Activated T-cell treated with anti-CD3 and anti-CD28 coated beads for 24 hours (primary cell): ENCODE measurements around the gene TMOD1.
"Not testable (repeated sequence)": the region's sequence is repeated elsewhere in the genome, so short reads cannot be mapped to it uniquely, and the experiment has no call there.

Experiments used
- DNase-seq: peaks from one replicate; pipeline ENCODE4 v3.0.0-alpha.2; 2020; ENCODE audit warnings: low read depth

The TMOD1 gene

DNA sequence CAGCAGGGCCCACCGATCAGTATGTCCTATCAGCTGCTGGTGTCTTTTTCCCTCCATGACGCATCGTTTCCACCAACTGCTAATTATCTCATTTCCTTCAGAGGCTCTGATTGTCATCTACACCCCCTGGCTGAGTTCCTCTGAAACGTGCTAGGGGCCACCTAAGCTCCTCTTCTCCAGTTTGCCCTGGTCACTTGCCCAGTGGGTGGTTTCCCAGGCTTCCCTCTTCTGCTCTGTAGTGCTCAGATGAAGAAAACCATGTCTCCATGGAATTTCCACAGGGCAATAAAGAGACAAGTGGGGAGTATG lies 66.4 kb downstream of the TMOD1 start:
- DNase-seq: no peak

- DNase-seq: no peak
Measured at GRCh38 chr9:97568461-97569275, 67.2 kb downstream of the TMOD1 start.

DNA sequence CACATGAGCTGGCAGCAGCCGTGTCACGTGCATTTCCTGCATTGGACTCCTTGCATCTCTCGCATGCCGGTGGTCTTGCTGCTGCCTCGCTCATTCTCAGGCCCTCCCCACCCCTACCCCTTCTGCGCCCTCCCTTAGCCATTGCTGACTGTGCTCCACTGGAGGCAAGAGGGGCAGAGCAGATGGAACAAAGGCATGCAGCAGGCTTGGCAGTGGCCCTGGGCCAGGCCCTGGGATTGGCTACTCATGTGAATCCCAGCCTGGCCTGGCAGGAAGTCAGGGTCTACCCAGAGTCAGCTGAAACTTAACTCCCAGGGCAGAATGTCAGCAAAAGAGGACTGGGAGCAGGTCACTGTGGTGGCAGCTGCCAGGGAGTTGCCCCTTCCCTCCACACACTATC lies 69.4 kb downstream of the TMOD1 start:
- DNase-seq: no peak

- DNase-seq: no peak
Measured at GRCh38 chr9:97571664-97572063, 70.2 kb downstream of the TMOD1 start.

DNA sequence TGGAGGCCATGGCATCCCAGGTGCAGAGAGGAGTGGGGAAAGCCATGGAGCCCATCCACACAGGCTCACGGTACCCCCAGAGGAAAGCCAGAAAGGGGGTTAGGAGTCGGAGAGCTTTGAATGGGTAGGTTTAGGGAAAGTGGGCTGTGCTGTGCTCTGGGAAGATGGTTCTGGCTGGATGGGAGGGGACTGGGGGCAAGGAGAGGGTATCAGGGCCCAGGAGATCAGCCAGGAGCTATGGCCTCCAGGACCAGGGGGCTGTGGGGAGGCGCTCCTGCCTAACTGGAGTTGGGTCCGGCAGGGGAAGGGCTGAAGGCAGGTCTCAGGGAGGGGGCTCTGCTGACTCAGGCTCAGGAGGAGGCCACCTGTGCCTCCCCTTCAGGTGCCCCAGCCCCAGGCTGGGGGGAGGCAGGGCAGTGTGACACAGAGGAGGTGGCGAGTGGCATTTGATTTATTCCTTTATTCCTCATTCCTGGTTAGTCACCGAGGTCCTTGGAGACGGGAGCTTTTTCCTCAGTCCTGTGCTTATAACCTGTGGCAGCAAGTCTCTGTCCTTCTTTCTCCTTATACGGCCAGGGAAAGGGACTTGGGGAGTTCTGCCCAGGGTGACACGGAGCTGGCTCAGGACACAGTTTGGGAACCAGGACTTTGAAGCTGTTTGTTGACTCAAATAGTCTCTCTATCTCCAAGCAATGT lies 70.9 kb downstream of the TMOD1 start:
- no peak for DNase-seq

- DNase-seq: no peak
Measured at GRCh38 chr9:97572892-97573365, 71.5 kb downstream of the TMOD1 start.

- no peak for DNase-seq
Measured at GRCh38 chr9:97573482-97574073, 72.1 kb downstream of the TMOD1 start.

- not testable (repeated sequence) for DNase-seq
Measured at GRCh38 chr9:97574101-97574571, 72.7 kb downstream of the TMOD1 start.

DNA sequence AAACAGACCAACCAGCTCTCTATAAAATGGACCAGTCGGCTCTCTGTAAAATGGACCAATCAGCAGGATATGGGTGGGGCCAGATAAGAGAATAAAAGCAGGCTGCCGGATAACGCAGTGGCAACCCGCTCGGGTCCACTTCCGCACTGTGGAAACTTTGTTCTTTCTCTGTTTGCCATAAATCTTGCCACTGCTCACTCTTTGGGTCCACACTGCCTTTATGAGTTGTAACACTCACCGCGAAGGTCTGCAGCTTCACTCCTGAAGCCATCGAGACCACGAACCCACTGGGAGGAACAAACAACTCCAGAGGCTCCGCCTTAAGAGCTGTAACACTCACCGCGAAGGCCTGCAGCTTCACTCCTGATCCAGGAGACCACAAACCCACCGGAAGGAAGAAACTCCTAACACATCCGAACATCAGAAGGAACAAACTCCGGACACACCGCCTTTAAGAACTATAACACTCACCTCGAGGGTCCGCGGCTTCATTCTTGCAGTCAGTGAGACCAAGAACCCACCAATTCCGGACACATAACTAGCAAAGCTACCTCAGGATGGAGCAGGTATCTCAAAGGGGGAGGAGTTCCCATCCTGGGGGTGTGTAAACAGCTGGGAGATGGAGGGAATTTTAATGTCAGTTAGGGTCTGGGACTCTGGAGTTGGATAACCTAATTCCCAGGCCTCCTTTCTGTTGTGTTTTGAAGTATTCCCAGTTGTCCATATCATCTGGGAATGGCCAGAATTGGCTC lies 73.6 kb downstream of the TMOD1 start:
- DNase-seq: peak; percentile 11

- no peak for DNase-seq
Measured at GRCh38 chr9:97575673-97576200, 74.3 kb downstream of the TMOD1 start.

- DNase-seq: no peak
Measured at GRCh38 chr9:97577051-97577450, 75.6 kb downstream of the TMOD1 start.

- no peak for DNase-seq
Measured at GRCh38 chr9:97578846-97579245, 77.4 kb downstream of the TMOD1 start.

GRCh38 chr9:97579914-97580313 lies 78.4 kb downstream of the TMOD1 start:
- DNase-seq: no peak

DNA sequence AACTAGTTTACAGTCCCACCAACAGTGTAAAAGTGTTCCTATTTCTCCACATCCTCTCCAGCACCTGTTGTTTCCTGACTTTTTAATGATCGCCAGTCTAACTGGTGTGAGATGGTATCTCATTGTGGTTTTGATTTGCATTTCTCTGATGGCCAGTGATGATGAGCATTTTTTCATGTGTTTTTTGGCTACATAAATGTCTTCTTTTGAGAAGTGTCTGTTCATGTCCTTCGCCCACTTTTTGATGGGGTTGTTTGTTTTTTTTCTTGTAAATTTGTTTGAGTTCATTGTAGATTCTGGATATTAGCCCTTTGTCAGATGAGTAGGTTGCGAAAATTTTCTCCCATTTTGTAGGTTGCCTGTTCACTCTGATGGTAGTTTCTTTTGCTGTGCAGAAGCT lies 80.1 kb downstream of the TMOD1 start:
- DNase-seq: not testable (repeated sequence)

DNA sequence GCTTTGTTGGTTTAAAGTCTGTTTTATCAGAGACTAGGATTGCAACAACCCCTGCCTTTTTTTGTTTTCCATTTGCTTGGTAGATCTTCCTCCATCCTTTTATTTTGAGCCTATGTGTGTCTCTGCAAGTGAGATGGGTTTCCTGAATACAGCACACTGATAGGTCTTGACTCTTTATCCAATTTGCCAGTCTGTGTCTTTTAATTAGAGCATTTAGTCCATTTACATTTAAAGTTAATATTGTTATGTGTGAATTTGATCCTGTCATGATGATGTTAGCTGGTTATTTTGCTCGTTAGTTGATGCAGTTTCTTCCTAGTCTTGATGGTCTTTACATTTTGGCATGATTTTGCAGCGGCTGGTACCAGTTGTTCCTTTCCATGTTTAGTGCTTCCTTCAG lies 83.3 kb downstream of the TMOD1 start:
- not testable (repeated sequence) for DNase-seq

- DNase-seq: not testable (repeated sequence)
Measured at GRCh38 chr9:97586909-97587308, 85.4 kb downstream of the TMOD1 start.

DNA sequence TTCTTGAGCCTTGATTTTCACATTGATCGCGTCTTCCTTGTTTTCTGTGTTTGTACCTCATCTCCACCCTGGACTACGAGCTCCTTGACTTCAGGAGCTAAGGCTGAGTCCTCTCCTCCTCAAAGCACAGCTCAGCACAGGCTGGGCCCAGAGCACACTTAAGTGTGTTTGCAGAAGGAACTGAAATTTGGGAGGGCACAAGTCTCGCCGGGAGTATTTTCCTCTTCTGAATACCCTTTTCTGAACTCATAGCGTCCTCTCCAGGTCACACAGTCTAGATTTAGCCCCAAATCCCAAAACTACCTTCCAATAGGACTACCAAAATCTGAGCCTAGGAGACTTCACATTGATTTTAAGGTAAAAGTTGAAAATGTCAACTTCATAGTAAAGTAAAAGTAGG lies 90.1 kb downstream of the TMOD1 start:
- no peak for DNase-seq

DNA sequence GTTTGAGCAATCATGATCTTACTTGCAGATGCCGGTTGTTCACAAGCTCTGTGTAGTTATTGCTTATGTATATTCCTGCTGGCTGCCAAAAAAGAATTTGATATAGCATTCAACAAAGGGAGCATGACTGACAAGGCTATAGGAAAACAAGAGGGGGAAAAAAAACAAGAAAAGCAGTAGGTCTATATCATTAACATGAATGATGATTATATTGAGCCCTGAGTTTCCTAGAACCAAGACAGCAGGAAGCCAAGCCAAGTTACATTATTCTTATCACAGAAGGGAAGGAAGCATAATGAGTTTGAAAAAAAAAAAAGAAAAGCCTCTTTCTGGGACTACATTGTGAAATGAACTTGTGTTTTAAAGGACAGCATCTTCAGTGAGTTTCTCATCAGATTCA lies 90.7 kb downstream of the TMOD1 start:
- DNase-seq: no peak

DNA sequence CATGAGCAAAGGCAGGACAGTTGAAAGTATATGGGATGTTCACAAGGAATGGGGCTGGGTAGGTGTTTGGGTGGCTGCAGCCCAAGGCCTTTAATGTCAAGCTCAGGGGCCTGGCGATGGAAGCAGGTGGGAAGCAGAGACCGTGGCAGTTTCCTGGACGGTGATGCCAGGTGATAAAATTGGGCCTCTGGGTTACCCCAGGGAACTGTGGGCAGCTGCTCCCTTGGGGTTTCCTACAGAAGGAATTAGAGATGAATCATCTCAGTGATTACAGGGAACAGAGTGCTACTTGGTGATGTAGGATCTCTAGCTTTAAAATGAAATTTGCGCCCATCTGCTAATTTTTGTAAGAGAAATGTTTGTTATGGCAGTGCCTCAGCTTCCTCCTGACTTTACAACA lies 92.5 kb downstream of the TMOD1 start:
- DNase-seq: no peak

DNA sequence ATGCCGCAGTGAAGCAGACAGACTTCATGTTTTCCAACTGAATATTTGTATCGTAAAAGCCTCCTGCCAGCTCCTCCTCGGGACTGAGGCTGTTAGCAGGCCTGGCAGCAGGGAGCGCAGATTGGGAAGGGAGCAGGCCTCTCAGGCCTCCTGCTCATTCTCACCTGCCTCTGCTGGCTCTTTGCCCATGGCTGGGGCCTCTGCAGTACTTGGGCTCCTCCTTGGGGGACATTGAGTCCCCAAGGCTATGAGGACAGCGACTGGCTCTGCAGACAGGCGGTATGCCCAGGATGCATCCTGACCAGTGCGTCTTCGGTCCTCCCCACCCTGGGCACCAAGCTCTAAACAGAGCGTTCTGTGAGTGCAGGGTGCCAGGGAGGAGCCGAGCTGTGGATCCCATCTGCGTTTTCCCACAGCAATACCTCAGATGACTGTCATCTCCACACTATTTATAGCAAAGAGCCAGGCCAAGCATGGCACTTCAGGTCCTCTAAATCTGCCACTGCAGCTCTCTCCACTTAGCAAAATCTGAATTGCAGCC lies 93.0 kb downstream of the TMOD1 start:
- DNase-seq: no peak

DNA sequence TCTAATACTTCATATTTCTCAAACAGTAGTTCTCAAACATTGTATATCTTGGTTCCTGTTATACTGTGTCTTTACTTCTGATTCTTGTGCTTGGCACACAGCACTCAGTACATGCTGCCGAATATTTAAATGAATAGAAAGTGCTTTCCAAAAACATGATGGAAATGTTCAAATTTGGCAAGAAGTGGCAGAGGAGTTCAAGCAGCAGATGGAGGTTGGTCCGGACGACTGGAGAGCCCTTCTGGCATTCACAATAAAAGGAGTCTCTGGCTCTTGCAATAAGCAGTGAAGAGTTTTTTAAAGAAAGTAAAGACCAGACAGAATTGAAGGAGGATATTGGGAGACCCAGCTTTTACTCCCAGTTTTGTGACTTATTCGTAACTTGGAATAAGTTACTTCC lies 95.4 kb downstream of the TMOD1 start:
- DNase-seq: no peak
